IMR-90 (cell line): ENCODE results near the gene SNRNP70. TPM values are rescaled to one million over a fixed set of nuclear protein-coding genes. Genes with fewer than 3 reads are reported as not detected.
A peak's percentile ranks its signal among the peaks of the same experiment; 100 is the strongest.

Experiments
- ATAC-seq: fragments of 200-7000 bp; cut with Tn5 transposase; 2 replicates; pipeline ENCODE4 v1.9.1; 2020; ENCODE audit warnings: low read depth, mild to moderate bottlenecking, moderate library complexity
- BruUV-seq: library from RNA; stranded (reverse); fragments of 400-500 nt; replicated peaks from 2 replicates; lab custom pipeline; 2021; lab: Mats Ljungman, UMichigan
- CTCF ChIA-PET: fragments of 300-600 bp; formaldehyde crosslinking; extraction: SDS; loops from one replicate; lab custom pipeline; 2021; ENCODE audit warnings: antibody characterized with exemption; lab: Yijun Ruan, JAX
- POLR2A ChIA-PET: fragments of 300-600 bp; sonication (Branson Sonifier 250); formaldehyde crosslinking; loops from one replicate; lab custom pipeline; 2022; ENCODE audit warnings: antibody characterized with exemption; ENCODE audit not compliant: unreplicated experiment; lab: Charles Lee
- DNase-seq: peaks from one replicate; pipeline ENCODE4 v3.0.0; 2013
- H2AFZ ChIP-seq: replicated peaks from 2 replicates; pipeline ENCODE3; 2013; ENCODE audit warnings: low read length, mild to moderate bottlenecking; ENCODE audit not compliant: poor library complexity
- H2AK5ac ChIP-seq: 2 replicates; pipeline ENCODE4 v1.6.1; 2013; ENCODE audit warnings: low read depth, low read length, inconsistent platforms
- H2AK9ac ChIP-seq: replicated peaks from 2 replicates; pipeline ENCODE3; 2013; ENCODE audit warnings: mild to moderate bottlenecking, low read depth, low read length, moderate library complexity; ENCODE audit not compliant: poor library complexity
- H2BK120ac ChIP-seq: 2 replicates; pipeline ENCODE4 v1.6.1; 2013; ENCODE audit warnings: low read depth, low read length, inconsistent platforms
- H2BK15ac ChIP-seq: 3 replicates; pipeline ENCODE4 v1.6.1; 2013; ENCODE audit warnings: low read depth, low read length, inconsistent platforms
- H2BK20ac ChIP-seq: 2 replicates; pipeline ENCODE4 v1.6.1; 2013; ENCODE audit warnings: low read depth, mild to moderate bottlenecking, inconsistent platforms, low read length, moderate library complexity
- H2BK5ac ChIP-seq: 2 replicates; pipeline ENCODE4 v1.6.1; 2013; ENCODE audit warnings: mild to moderate bottlenecking, low read depth, low read length, inconsistent platforms; ENCODE audit not compliant: poor library complexity, severe bottlenecking
- H3K14ac ChIP-seq: replicated peaks from 2 replicates; pipeline ENCODE4 v1.6.1; 2013; ENCODE audit warnings: low read depth, low read length, inconsistent platforms
- H3K18ac ChIP-seq: 2 replicates; pipeline ENCODE4 v1.6.1; 2013; ENCODE audit warnings: low read depth, low read length, control low read depth
- H3K23ac ChIP-seq: 2 replicates; pipeline ENCODE4 v1.6.1; 2013; ENCODE audit warnings: low read depth, low read length, inconsistent platforms
- H3K27ac ChIP-seq: 2 replicates; pipeline ENCODE4 v1.5.1; 2013; ENCODE audit warnings: mild to moderate bottlenecking, control low read depth, low read length; ENCODE audit not compliant: insufficient read depth
- H3K27me3 ChIP-seq: 2 replicates; pipeline ENCODE4 v1.6.1; 2013; ENCODE audit warnings: low read length; ENCODE audit not compliant: control insufficient read depth, insufficient read depth
- H3K36me3 ChIP-seq: 2 replicates; pipeline ENCODE4 v1.6.1; 2013; ENCODE audit warnings: low read length, mixed read lengths; ENCODE audit not compliant: control insufficient read depth, insufficient read depth
- H3K4ac ChIP-seq: 2 replicates; pipeline ENCODE4 v1.6.1; 2013; ENCODE audit warnings: low read depth, low read length, inconsistent platforms
- H3K4me1 ChIP-seq: 2 replicates; pipeline ENCODE4 v1.6.1; 2013; ENCODE audit warnings: low read length, mixed read lengths; ENCODE audit not compliant: control insufficient read depth, insufficient read depth
- H3K4me2 ChIP-seq: 2 replicates; pipeline ENCODE4 v1.6.1; 2013; ENCODE audit warnings: low read depth, mild to moderate bottlenecking, control low read depth, low read length, moderate library complexity
- H3K4me3 ChIP-seq: 2 replicates; pipeline ENCODE4 v1.5.1; 2013; ENCODE audit warnings: low read depth, mild to moderate bottlenecking, control low read depth, low read length, moderate library complexity; ENCODE audit not compliant: insufficient read depth
- H3K56ac ChIP-seq: 2 replicates; pipeline ENCODE4 v1.6.1; 2013; ENCODE audit warnings: low read length, inconsistent platforms; ENCODE audit not compliant: insufficient read depth; ENCODE audit errors: extremely low read depth
- H3K79me1 ChIP-seq, 2 experiments: 2 replicates each; pipeline ENCODE4 v1.6.1; 2013; ENCODE audit warnings: low read length in 2 of 2, inconsistent platforms in 1 of 2, low read depth in 1 of 2
- H3K9ac ChIP-seq: 2 replicates; pipeline ENCODE4 v1.6.1; 2013; ENCODE audit warnings: low read depth, low read length, control low read depth
- H3K9me1 ChIP-seq: 2 replicates; pipeline ENCODE4 v1.6.1; 2013; ENCODE audit warnings: low read length, inconsistent platforms; ENCODE audit not compliant: insufficient read depth
- H3K9me3 ChIP-seq: 2 replicates; pipeline ENCODE4 v1.6.1; 2013; ENCODE audit warnings: low read length; ENCODE audit not compliant: control insufficient read depth, insufficient read depth
- H4K20me1 ChIP-seq: 2 replicates; pipeline ENCODE4 v1.6.1; 2013; ENCODE audit warnings: low read length, inconsistent platforms; ENCODE audit not compliant: insufficient read depth
- H4K5ac ChIP-seq: 2 replicates; pipeline ENCODE4 v1.6.1; 2013; ENCODE audit warnings: mild to moderate bottlenecking, low read depth, low read length, control low read depth
- H4K8ac ChIP-seq, 2 experiments: 2 replicates each; pipeline ENCODE4 v1.6.1; 2013; ENCODE audit warnings: low read depth in 2 of 2, low read length in 2 of 2, control low read depth in 1 of 2, inconsistent platforms in 1 of 2
- H4K91ac ChIP-seq: 2 replicates; pipeline ENCODE4 v1.6.1; 2013; ENCODE audit warnings: low read depth, low read length, inconsistent platforms; ENCODE audit not compliant: insufficient read depth
- MAZ ChIP-seq: IDR thresholded peaks from 2 replicates; pipeline ENCODE4 v1.6.1; 2012; ENCODE audit warnings: low read depth, mild to moderate bottlenecking, low read length, improper control_type of control experiment, moderate library complexity, borderline replicate concordance
- MXI1 ChIP-seq: IDR thresholded peaks from 2 replicates; pipeline ENCODE4 v1.6.1; 2012; ENCODE audit warnings: low read depth, mild to moderate bottlenecking, low read length, moderate library complexity, borderline replicate concordance
- POLR2A ChIP-seq: IDR thresholded peaks from 2 replicates; pipeline ENCODE4 v1.6.1; 2012; ENCODE audit warnings: mild to moderate bottlenecking, low read depth, low read length
- RAD21 ChIP-seq: IDR thresholded peaks from 2 replicates; pipeline ENCODE4 v1.6.1; 2012; ENCODE audit warnings: low read length, improper control_type of control experiment
- WGBS, 2 experiments: methylation state at CpG; one replicate each; pipeline versions ENCODE4 v1.1.5 to v1.1.7; 2013; ENCODE audit warnings: missing lambda C conversion rate in 2 of 2; ENCODE audit not compliant: insufficient read length in 1 of 2; ENCODE audit errors: extremely low coverage in 2 of 2; 5-methylcytosine and 5-hydroxymethylcytosine counted together
- dilution Hi-C: fragments of 300-500 bp; cut with HindIII; formaldehyde crosslinking; loops from one replicate; pipeline ENCODE4 v1.14.3; 2018; ENCODE audit warnings: low sequenced_read_pairs; ENCODE audit not compliant: unreplicated experiment
- in situ Hi-C: fragments of 300-500 bp; cut with MboI; formaldehyde crosslinking; loops from 3 replicates; pipeline ENCODE4 v1.14.3; 2019; ENCODE audit warnings: low sequenced_read_pairs, inconsistent platforms, mixed read lengths
- intact Hi-C: fragments of 100-400 bp; cut with micrococcal nuclease; formaldehyde crosslinking; loops from 2 replicates; pipeline ENCODE4 v1.10.0; 2022
- microRNA-seq, 2 experiments: library from miRNA; stranded (forward) in 1 of 2; unstranded in 1 of 2; fragments of 10-50 nt in 1 of 2; fragments of <30 nt in 1 of 2; gene quantifications in 1 of 2; microRNA quantifications in 1 of 2; one replicate each; pipeline versions ENCODE3 to v1.1.0; 2013 to 2020; ENCODE audit not compliant: insufficient read depth in 1 of 2, insufficient read length in 1 of 2, unreplicated experiment in 1 of 2
- polyA plus RNA-seq, 3 experiments: library from polyadenylated mRNA; depleted of rRNA; stranded (reverse); fragments of >200 nt; gene quantifications; 2 replicates each; pipeline ENCODE4 v1.2.3, GENCODE V29; 2012; ENCODE audit warnings: low replicate concordance in 1 of 3
- small RNA-seq, 5 experiments: library from RNA; depleted of rRNA; stranded (forward); fragments of <200 nt; gene quantifications; one replicate each; pipeline ENCODE3, GENCODE V24; 2012
- total RNA-seq: library from RNA; depleted of rRNA; stranded (reverse); fragments of >200 nt; gene quantifications from 2 replicates; pipeline ENCODE4 v1.2.3, GENCODE V29; 2012; rRNA removed
- TF ChIP-seq, protein P1 (sequence below): fragments of 150-350 bp; IDR thresholded peaks from 2 replicates; pipeline ENCODE4 v1.6.1; 2017; ENCODE audit warnings: mild to moderate bottlenecking, antibody characterized with exemption, low read length, low read depth

The SNRNP70 gene
- total and polyA plus RNA-seq, 2 of the 4 experiments (the other 2 are of a cell fraction), result 72.8 to 200 TPM

DNA sequence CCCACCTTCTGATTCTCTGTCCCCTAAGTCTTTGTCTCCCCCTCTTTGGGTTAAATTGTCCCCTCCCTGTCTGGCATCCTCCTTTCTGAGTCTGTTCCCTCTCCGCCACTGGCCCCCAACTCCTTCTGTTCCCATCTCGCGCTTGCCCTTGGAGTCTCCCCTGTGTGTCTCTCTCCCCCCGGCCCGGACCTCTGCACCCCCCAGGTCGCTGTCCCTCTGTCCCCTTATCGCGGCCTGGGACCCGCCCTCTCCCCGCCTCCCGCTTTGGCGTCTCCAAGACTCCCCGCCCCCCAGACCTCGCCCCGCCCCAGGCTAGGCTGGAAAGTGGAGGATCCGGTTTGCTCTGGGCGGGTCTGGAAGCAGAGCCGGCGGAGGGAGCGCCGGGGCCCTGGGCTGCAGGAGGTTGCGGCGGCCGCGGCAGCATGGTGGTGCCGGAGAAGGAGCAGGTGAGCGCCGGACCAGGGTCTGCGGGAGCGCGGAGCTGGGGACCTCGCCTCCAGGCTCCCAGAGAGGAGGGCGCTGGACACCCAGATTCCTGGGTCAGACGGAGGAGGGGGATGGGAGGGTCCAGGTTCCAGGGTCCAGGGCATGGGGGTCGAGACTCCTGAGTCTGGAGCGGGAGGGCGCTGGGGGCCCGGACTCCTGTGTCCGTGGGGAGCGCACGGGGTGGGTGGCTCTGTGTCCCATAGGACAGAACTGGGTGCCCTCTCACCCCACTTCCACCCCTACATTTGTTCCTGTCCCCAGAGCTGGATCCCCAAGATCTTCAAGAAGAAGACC lies 72.4 kb downstream of the SNRNP70 start, which contains the start of gene TRPM4:
Gene TRPM4, plus strand, starts transcription at position 348 of the 780 bp plus-strand sequence. Its CDS starts 75 bp downstream, at position 423.
- H4K20me1 ChIP-seq, result no peaks in the 10 kb centered on the region; the same call in 1 of the 2 replicates
- peak within 1 kb of the TSS; percentile 1; the same call in 1 of the 2 replicates for H2AK5ac ChIP-seq
- no peaks in the 10 kb centered on the region; the same call in 1 of the 2 replicates for H3K36me3 ChIP-seq
- H3K9me1 ChIP-seq, result peaks cover 5% of the 10 kb centered on the region; the same call in 1 of the 2 replicates
- WGBS, 2 experiments, result 0% methylated on average over 3 of the region's 41 CpGs; no CpG with 5 or more reads in 1 of the 2 experiments
- H3K79me1 ChIP-seq, result peaks cover 8 to 32% of the 10 kb centered on the region in 2 experiments; a peak in 3 of 4 replicates
- TF ChIP-seq MAZ, result peak; percentile 38; the same call in 1 of the 2 replicates
- TF ChIP-seq MXI1, result peak; percentile 47; the same call in 1 of the 2 replicates
- 0 out of 2 replicates have a peak, but pooled peaks have one; percentile 36 for TF ChIP-seq POLR2A
- TF ChIP-seq RAD21, result no peak
- TF ChIP-seq, protein P1, sequence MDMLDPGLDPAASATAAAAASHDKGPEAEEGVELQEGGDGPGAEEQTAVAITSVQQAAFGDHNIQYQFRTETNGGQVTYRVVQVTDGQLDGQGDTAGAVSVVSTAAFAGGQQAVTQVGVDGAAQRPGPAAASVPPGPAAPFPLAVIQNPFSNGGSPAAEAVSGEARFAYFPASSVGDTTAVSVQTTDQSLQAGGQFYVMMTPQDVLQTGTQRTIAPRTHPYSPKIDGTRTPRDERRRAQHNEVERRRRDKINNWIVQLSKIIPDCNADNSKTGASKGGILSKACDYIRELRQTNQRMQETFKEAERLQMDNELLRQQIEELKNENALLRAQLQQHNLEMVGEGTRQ, result no peak
- intact Hi-C loops (no loop called here), in situ Hi-C loops (no loop called here), dilution Hi-C loops (no loop called here)
- H4K8ac ChIP-seq, result peak within 1 kb of the TSS; percentile 31 to 92; a peak in 2 of 4 replicates
- BruUV-seq, result no TSS peak
- H3K27ac ChIP-seq, result peak within 1 kb of the TSS; percentile 64
- no peak within 1 kb of the TSS for H4K91ac ChIP-seq
- peak within 1 kb of the TSS; percentile 98 for H2AFZ ChIP-seq
- peak within 1 kb of the TSS; percentile 37 for H2BK5ac ChIP-seq
- POLR2A ChIA-PET, result no interaction called here
- no peak within 1 kb of the TSS; the same call in 1 of the 2 replicates for H4K5ac ChIP-seq
- peak within 1 kb of the TSS; percentile 93 for H2AK9ac ChIP-seq
- no peak within 1 kb of the TSS for H2BK120ac ChIP-seq
- CTCF ChIA-PET, result no interaction called here
- ATAC-seq (peak; percentile 99), DNase-seq (peak; percentile 61)
- peaks cover 2% of the 10 kb centered on the region; the same call in 1 of the 2 replicates for H3K4me1 ChIP-seq
- no peak within 1 kb of the TSS for H2BK20ac ChIP-seq
- peak within 1 kb of the TSS; percentile 21 for H3K23ac ChIP-seq
- peak within 1 kb of the TSS; percentile 86 for H3K9ac ChIP-seq
- H3K18ac ChIP-seq, result no peak within 1 kb of the TSS; the same call in 1 of the 2 replicates
- peaks cover 8% of the 10 kb centered on the region; the same call in 1 of the 2 replicates for H3K27me3 ChIP-seq
- H3K56ac ChIP-seq, result peak within 1 kb of the TSS; percentile 51; the same call in 1 of the 2 replicates
- no peak within 1 kb of the TSS for H2BK15ac ChIP-seq
- peak within 1 kb of the TSS; percentile 88 for H3K4me2 ChIP-seq
- peak within 1 kb of the TSS; percentile 97 for H3K4me3 ChIP-seq
- peak within 1 kb of the TSS; percentile 90 for H3K14ac ChIP-seq
- no peaks in the 10 kb centered on the region for H3K9me3 ChIP-seq
- H3K4ac ChIP-seq, result peak within 1 kb of the TSS; percentile 74

Small RNA genes lying within 50 kb of the gene (microRNA-seq; reads per million reads assigned to microRNA genes)
- not detected for gene RN7SL708P (ENCODE audit: insufficient read depth, insufficient read length)

Small RNA genes lying within 50 kb of the gene (small RNA-seq; reads per million reads assigned to genes)
- 0 reads per million in 5 experiments for gene RN7SL708P

Other genes starting within 250 kb of the SNRNP70 start
- gene HSD17B14, start 249.0 kb upstream of the SNRNP70 start, total RNA-seq, result 0.54 and 0.56 TPM in 2 replicates
- 4.5 and 5.6 TPM in 2 replicates for gene HSD17B14, start 249.0 kb upstream of the SNRNP70 start, polyA plus RNA-seq (2012; rRNA removed)
- gene PLEKHA4, start 216.8 kb upstream of the SNRNP70 start, total RNA-seq, result 4.2 and 4.5 TPM in 2 replicates
- 14.4 and 17.2 TPM in 2 replicates for gene PLEKHA4, start 216.8 kb upstream of the SNRNP70 start, polyA plus RNA-seq (2012; rRNA removed)
- gene PPP1R15A, start 213.0 kb upstream of the SNRNP70 start, total RNA-seq, result 26.7 and 39.4 TPM in 2 replicates
- gene PPP1R15A, start 213.0 kb upstream of the SNRNP70 start, polyA plus RNA-seq (2012; rRNA removed), result 87.7 and 104 TPM in 2 replicates
- under 0.01 TPM in 1 of 2 replicates, not detected in the other for gene TULP2, start 186.7 kb upstream of the SNRNP70 start, total RNA-seq
- gene TULP2, start 186.7 kb upstream of the SNRNP70 start, polyA plus RNA-seq (2012; rRNA removed), result 0.20 and 0.26 TPM in 2 replicates
- gene NUCB1, start 185.1 kb upstream of the SNRNP70 start, total RNA-seq, result 37.3 and 39.2 TPM in 2 replicates
- gene NUCB1, start 185.1 kb upstream of the SNRNP70 start, polyA plus RNA-seq (2012; rRNA removed), result 253 and 261 TPM in 2 replicates
- 0.28 and 0.36 TPM in 2 replicates for gene DHDH, start 151.8 kb upstream of the SNRNP70 start, total RNA-seq
- gene DHDH, start 151.8 kb upstream of the SNRNP70 start, polyA plus RNA-seq (2012; rRNA removed), result 0.33 and 0.53 TPM in 2 replicates
- 23.3 and 26.1 TPM in 2 replicates for gene BAX, start 130.6 kb upstream of the SNRNP70 start, total RNA-seq
- 169 and 181 TPM in 2 replicates for gene BAX, start 130.6 kb upstream of the SNRNP70 start, polyA plus RNA-seq (2012; rRNA removed)
- 913 and 1,057 TPM in 2 replicates for gene FTL, start 120.1 kb upstream of the SNRNP70 start, total RNA-seq
- 2,766 and 2,944 TPM in 2 replicates for gene FTL, start 120.1 kb upstream of the SNRNP70 start, polyA plus RNA-seq (2012; rRNA removed)
- 36.1 and 38.7 TPM in 2 replicates for gene GYS1, start 92.1 kb upstream of the SNRNP70 start, total RNA-seq
- gene GYS1, start 92.1 kb upstream of the SNRNP70 start, polyA plus RNA-seq (2012; rRNA removed), result 72.2 and 74.8 TPM in 2 replicates
- 354 and 391 TPM in 2 replicates for gene RUVBL2, start 91.6 kb upstream of the SNRNP70 start, total RNA-seq
- gene RUVBL2, start 91.6 kb upstream of the SNRNP70 start, polyA plus RNA-seq (2012; rRNA removed), result 196 and 225 TPM in 2 replicates
- gene LHB, start 68.4 kb upstream of the SNRNP70 start, total RNA-seq, result not detected in 2 replicates
- gene LHB, start 68.4 kb upstream of the SNRNP70 start, polyA plus RNA-seq (2012; rRNA removed), result not detected in 2 replicates
- not detected in 2 replicates for gene CGB3, start 61.1 kb upstream of the SNRNP70 start, total RNA-seq
- not detected in 2 replicates for gene CGB3, start 61.1 kb upstream of the SNRNP70 start, polyA plus RNA-seq (2012; rRNA removed)
- gene CGB2, start 53.6 kb upstream of the SNRNP70 start, total RNA-seq, result not detected in 2 replicates
- gene CGB2, start 53.6 kb upstream of the SNRNP70 start, polyA plus RNA-seq (2012; rRNA removed), result not detected in 2 replicates
- gene CGB1, start 48.6 kb upstream of the SNRNP70 start, total RNA-seq, result not detected in 2 replicates
- not detected in 2 replicates for gene CGB1, start 48.6 kb upstream of the SNRNP70 start, polyA plus RNA-seq (2012; rRNA removed)
- not detected in 2 replicates for gene CGB5, start 41.6 kb upstream of the SNRNP70 start, total RNA-seq
- gene CGB5, start 41.6 kb upstream of the SNRNP70 start, polyA plus RNA-seq (2012; rRNA removed), result not detected in 2 replicates
- not detected in 2 replicates for gene CGB8, start 36.3 kb upstream of the SNRNP70 start, total RNA-seq
- gene CGB8, start 36.3 kb upstream of the SNRNP70 start, polyA plus RNA-seq (2012; rRNA removed), result 0.47 and 0.48 TPM in 2 replicates
- not detected in 2 replicates for gene CGB7, start 27.7 kb upstream of the SNRNP70 start, total RNA-seq
- gene CGB7, start 27.7 kb upstream of the SNRNP70 start, polyA plus RNA-seq (2012; rRNA removed), result 1.7 and 1.9 TPM in 2 replicates
- 0.18 TPM in 1 of 2 replicates, not detected in the other for gene NTF4, start 20.6 kb upstream of the SNRNP70 start, total RNA-seq
- gene NTF4, start 20.6 kb upstream of the SNRNP70 start, polyA plus RNA-seq (2012; rRNA removed), result 0.09 and 0.11 TPM in 2 replicates
- not detected in 2 replicates for gene KCNA7, start 12.8 kb upstream of the SNRNP70 start, total RNA-seq
- 0.02 TPM in 1 of 2 replicates, not detected in the other for gene KCNA7, start 12.8 kb upstream of the SNRNP70 start, polyA plus RNA-seq (2012; rRNA removed)
- gene LIN7B, start 28.9 kb downstream of the SNRNP70 start, total RNA-seq, result 2.8 and 3.8 TPM in 2 replicates
- gene LIN7B, start 28.9 kb downstream of the SNRNP70 start, polyA plus RNA-seq (2012; rRNA removed), result 8.0 and 9.9 TPM in 2 replicates
- gene C19orf73, start 33.7 kb downstream of the SNRNP70 start, total RNA-seq, result 0.28 TPM in 1 of 2 replicates, not detected in the other
- 1.2 and 2.0 TPM in 2 replicates for gene C19orf73, start 33.7 kb downstream of the SNRNP70 start, polyA plus RNA-seq (2012; rRNA removed)
- gene PPFIA3, start 34.1 kb downstream of the SNRNP70 start, total RNA-seq, result 0.83 and 0.90 TPM in 2 replicates
- 1.9 and 2.4 TPM in 2 replicates for gene PPFIA3, start 34.1 kb downstream of the SNRNP70 start, polyA plus RNA-seq (2012; rRNA removed)
- not detected in 2 replicates for gene HRC, start 69.9 kb downstream of the SNRNP70 start, total RNA-seq
- gene HRC, start 69.9 kb downstream of the SNRNP70 start, polyA plus RNA-seq (2012; rRNA removed), result 0.03 TPM in 1 of 2 replicates, not detected in the other
- gene TRPM4, start 72.3 kb downstream of the SNRNP70 start, total RNA-seq, result 1.9 and 2.2 TPM in 2 replicates
- gene TRPM4, start 72.3 kb downstream of the SNRNP70 start, polyA plus RNA-seq (2012; rRNA removed), result 17.4 and 19.7 TPM in 2 replicates
- gene SLC6A16, start 239.7 kb downstream of the SNRNP70 start, total RNA-seq, result under 0.01 and 0.18 TPM in 2 replicates
- gene SLC6A16, start 239.7 kb downstream of the SNRNP70 start, polyA plus RNA-seq (2012; rRNA removed), result 0.76 and 0.89 TPM in 2 replicates
- gene CD37, start 250.0 kb downstream of the SNRNP70 start, total RNA-seq, result not detected in 2 replicates
- gene CD37, start 250.0 kb downstream of the SNRNP70 start, polyA plus RNA-seq (2012; rRNA removed), result not detected in 2 replicates